NCI-H2107 (cell line): ENCODE results near the gene SERINC2.
"Not testable (repeated sequence)": the region's sequence is repeated elsewhere in the genome, so short reads cannot be mapped to it uniquely, and the experiment has no call there.

Experiments
- DNase-seq: peaks from one replicate; lab custom pipeline; 2025; lab: John Stamatoyannopoulos, UW

The SERINC2 gene

DNA sequence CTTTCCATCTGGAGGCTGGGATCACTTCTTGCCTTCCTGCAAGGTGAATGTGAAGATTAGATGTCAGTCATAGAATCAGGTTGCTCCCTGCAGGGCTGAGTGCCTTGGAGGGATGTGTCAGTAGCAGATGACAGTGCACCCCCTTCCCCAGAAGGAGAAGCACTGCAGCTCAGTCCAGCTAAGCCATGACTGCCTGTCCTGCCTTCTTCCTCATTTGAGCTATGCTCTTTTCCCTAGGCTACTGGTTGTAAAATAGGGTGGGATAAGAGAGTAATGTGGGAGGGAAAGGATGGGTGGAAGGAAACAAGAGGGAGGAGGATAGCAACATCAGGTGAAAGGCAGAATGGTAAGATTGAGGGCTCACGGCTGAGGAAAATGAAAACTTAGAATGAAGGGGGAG, 29.0 kb upstream of the SERINC2 start:
- no peak for DNase-seq

DNA sequence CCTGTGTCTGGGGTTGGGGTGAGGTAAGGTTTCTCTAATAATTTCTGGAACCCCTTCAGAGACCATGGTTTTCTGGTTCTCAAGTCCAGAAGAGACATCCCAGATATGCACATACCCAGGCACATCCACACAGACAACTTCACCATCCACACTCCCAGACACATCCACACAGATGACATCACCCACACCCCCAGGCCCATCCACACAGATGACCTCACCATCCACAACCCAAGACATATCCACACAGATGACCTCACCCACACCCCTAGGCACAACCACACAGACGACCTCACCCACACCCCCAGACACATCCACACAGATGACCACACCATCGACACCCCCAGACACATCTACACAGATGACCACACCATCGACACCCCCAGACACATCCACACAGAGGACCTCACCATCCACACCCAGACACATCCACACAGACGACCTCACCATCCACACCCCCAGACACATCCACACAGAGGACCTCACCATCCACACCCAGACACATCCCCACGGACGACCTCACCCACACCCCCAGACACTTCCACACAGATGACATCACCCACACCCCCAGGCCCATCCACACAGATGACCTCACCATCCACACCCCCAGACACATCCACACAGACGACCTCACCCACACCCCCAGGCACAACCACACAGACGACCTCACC, 26.3 kb upstream of the SERINC2 start:
- DNase-seq, result not testable (repeated sequence)

DNA sequence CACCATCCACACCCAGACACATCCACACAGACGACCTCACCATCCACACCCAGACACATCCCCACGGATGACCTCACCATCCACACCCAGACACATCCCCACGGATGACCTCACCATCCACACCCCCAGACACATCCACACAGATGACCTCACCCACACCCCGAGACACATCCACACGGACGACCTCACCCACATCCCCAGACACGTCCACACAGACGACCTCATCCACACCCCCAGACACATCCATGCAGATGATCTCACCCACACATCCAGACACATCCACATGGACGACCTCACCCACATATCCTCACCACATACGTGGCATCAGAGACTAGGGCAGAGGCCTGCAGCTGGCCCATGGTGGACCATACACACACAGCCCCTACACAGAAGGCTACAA, 25.4 kb upstream of the SERINC2 start:
- no peak for DNase-seq

DNA sequence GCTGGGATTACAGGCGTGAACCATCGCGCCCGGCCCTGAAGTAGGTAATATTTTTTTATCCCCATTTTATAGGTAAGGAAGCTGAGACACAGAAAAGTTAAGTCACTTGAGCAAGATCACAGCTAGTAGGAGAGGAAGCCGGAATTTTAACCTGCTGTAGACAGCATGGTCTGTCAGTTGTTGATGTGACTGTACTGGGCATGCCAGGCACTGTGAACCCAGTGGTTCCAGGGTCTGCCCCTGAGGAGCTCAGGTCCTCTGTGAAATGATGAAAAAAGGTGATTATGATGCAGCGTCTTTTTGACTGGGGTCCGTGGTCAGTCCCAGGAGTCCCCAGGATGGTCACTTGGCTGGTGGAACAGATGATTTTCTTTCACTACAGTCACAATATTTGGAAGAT, 23.4 kb upstream of the SERINC2 start:
- no peak for DNase-seq

DNA sequence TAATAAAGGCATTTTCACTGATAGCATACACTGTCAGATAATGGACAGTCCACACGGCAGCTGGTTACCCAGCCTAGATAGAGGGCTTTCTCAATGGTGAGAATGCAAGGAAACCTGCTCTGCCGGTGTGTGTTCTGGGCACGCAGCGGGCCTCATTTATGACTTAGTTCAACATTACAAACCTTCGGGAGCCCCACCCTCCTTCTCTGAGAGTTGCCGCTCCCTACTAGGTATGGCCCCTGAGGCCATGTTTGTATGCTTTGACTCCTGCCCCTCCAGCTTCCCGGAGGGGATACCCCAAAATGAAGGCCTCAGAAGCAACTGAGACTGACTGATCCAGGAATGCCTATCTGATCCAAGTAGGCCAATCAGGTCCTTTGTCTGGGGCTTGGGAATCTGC, 22.9 kb upstream of the SERINC2 start:
- DNase-seq, result no peak

DNA sequence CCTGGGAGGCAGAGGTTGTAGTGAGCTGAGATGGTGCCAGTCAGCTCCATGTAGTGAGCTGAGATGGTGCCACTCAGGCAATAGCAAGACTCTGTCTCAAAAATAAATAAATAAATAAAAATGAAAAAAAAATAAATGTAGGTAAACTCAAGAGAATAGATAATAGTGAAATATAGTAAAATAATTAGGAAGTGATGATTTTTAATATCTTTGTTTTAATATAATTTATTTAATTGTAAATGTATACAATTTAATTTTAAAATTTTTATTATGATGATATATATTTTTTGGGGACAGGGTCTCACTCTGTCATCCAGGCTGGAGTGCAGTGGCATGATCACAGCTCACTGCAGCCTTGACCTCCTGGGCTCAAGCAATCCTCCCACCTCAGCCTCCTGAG, 19.6 kb upstream of the SERINC2 start:
- DNase-seq, result no peak

DNA sequence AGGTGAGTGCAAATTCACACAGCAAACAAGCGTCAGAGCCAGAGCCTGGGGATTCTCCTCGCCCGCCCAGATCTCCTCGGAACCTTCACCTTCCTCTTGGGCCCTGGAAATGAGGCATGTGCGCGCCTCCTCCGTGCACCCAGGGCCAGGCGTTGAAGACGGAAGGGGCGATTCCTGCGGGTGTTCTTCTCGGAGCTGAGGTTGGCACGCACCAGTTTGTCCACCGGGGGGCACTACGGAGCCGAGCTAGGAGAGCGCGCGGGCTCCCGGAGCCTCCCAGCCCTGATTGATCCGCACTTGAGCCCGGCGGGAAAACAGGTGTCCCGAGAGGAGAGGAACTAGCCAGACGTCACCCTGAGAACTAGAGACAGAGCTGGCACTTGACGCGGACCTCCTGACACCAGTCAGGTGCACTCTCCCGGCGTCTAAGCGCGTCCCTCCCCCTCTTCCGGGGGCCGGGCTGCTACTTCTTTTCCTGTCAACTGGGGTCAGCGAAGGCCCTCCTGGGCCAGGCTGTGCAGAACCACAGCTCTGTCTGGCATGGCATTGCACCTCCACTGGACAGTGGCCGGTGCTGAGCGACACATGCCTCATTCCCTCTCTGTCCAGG, 18.3 kb upstream of the SERINC2 start:
- peak; percentile 92 for DNase-seq

DNA sequence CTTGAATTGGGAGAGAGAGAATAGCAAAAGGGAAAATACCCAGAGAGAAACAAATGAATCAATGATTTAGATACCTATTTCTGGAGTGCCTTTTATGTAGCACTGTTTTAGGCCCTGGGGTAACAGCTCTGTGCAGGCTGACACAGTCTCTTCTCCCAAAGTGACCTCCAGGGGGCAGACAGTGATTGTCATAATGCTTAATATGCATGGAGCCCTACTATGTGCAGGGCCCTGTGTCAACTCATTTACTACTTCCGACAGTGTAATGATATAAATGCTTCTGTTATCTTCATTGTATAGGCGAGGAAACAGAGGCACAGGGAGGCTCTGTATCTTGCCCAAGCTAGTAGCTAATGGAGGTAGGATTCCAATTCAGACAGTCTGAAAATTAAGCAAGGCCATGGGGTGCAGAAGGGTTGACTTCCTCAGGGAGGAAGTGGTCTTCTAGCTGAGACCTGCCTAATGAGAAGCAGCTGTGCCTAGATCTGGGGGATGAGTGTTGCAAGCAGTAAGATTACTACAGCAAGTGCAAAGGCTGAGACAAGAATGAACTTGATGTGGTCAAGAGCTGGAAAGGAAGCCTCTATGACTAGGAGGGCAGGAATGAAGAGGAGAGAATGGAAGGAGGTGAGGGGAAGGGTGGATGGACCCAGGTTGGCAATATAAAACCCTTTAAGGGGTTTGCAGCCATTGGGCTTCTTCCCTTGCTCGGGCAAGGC, 16.2 kb upstream of the SERINC2 start:
- no peak for DNase-seq

DNA sequence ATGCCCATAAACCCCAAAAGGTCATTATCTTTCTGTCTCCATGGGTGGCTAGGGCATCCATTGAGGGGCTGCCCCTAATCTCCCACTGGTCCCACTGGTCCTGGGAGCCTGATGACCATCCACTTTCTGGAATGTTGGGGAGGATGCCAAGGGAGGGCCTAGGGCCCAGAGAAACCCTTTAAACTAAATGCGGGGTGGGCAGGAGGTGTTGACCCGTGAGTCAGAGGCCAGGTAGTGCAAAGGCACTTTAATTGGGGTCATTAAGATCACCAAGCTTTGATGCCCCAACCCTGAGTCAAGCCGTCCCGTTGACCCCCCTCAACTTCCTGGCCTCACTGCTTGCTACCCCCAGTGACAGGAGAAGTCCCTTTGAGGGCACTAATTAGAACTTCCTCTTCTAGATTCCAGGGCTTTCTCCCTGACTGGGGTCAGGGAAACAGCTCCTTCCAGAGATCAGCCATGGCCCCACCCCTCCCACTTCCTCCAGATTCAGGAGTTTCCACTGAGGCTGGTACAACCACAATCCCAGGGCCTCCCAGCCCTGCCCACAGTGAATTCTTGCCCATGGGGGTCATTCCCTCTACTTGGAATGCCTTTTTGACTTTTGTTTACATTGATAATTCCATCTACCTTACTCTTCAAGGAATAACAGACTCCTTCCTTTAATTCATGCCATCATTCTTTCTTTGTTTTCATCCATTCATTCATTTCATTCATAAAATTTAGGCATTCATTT, 15.5 kb upstream of the SERINC2 start:
- no peak for DNase-seq

DNA sequence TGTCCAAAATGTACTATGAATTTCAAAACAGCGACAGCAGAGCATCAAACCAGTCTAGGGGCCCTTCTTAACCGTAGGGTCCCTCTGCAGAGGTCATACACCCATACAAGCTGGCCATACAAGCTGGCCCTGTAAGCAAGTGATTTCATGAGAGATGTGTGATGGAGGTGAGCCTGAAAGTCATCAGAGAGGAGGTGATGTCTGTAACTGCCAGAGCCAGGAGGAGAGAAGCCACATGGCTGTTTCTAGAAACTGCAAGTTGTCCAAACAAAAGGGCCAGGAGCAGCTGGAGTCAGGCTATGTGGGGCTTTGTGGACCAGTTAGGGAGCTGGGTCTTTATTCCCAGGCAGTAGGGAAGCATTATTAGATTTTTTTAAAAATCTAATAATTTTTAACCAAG, 14.8 kb upstream of the SERINC2 start:
- DNase-seq, result no peak

DNA sequence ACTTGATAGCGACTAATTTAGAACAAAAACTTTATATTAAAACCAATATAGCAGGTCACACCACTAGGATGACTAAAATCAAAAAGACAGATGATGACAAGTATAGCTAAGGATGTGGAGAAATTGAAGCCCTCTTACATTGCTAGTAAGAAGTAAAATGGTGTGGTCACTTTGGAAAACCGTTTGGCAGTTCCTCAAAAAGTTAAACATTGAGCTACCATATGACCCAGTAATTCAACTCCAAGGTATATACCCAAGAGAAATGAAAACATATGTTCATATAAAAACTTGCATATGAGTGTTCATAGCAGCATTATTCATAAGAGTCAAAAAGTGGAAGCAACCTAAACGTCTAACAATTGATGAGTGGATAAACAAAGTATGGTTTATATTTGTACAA, 13.0 kb upstream of the SERINC2 start:
- no peak for DNase-seq

DNA sequence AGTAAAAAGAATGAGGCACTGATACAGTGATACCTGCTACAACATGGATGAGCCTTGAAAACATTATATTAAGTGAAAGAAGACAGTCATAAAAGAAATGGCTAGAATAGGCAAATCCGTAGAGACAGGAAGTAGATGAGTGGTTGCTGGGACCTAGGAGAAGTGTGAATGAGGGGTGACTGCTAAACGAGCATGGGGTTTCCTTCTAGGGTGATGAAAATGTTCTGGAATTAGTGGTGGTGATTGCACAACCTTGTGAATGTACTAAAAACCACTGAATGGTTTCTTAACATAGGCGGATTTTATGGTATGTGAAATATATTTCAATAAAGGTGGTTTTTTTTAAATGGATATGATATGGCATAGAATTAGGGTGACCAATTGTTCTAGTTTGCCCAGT, 12.6 kb upstream of the SERINC2 start:
- no peak for DNase-seq

DNA sequence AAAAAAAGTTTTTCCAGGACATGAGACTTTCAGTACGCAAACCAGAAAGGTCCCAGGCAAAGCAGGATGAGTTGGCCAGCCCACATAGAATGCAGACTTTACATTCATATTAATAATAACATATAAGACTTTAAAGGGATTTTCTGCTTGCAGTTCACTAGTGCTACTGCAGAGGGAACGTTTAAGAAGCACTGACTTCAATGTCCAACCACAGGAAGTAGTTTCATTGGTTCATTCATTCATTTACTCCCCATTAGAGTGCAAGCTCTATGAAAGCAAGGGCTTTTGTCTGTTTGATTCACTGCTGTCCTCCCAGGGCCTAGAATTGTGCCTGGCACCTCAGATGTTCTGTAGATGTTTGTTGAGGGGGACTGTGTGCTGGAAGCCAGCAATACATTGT, 11.8 kb upstream of the SERINC2 start:
- no peak for DNase-seq

DNA sequence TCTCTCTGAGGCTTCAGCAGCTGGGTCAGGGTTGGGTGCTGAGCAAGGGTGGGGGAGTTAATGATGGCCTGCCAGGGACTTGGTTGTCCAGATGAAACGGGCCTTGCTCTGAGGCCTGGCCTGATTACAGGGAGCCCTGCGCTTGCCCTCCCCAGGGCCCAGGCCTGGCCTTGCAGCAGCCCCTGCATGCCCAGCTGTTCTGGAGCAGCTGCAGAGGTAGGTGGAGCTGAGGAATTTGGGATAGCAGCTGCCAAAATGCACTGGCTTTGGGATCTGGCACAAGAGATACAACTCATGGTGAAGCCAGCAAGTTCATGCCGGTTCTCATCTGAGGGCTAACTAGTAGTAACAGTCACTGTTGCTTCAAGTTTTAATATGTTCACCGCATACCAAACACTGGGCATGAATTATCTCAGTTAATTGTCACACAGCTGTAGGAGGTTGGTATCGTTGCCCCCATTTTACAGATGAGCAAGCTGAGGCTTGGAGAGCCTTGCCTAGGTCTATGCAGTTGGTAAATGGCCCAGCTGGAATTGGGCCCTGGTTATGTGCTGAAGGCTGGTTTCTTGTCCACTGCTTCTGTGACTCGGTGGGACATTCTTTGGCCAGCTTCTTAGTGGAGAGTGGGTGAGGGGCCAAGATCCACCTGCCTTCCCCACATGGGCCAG, 7.3 kb upstream of the SERINC2 start:
- DNase-seq, result no peak

DNA sequence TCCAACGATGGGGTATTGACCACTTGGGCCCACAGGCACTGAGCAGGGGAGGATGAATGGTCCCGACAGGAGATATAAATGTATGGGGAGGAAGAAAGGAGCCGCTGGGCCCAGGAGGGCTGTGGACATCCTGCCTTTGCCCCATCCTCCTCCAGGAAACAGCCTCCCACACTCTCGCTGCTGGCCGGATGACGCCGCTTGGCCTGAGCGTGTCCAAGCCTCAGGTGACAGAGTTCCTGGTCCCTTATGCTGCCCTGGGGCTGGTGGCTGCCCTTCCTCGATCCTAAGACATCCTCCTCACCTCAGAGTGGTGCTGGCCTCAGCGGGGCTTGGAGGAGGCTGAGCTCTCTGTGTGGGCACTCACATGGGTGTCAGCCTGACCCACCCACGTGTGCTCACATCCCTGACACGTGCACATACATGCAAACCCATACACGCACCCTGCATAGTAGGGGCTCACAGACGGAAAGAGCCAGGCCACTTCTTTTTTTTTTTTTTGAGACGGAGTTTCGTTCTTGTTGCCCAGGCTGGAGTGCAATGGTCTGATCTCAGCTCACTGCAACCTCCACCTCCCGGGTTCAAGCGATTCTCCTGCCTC, 5.9 kb upstream of the SERINC2 start:
- no peak for DNase-seq

DNA sequence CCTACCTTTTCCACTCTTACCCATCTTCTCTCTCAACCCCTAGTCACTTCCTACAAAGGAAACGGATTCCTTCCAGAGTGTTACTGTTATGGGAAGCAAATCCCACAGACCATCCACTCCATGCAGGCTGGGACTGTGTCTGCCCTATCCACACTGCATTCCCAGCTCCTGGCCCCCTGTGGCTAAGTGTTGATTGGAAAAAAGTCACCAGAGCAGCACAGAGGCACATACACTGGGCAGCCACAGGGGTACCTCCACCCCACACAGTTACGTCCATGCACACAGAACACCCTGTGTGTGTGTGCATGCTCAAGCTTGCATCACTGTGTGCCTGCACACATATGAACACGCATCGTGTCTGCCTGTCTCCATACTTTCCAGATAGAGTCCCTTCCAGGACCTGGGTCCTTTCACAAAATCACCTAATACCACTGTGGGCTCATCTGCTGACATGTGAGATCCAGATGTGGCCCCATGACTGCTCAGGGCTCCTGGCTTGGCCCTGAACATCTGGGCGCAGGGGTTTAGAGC, 4.2 kb upstream of the SERINC2 start:
- DNase-seq, result no peak

DNA sequence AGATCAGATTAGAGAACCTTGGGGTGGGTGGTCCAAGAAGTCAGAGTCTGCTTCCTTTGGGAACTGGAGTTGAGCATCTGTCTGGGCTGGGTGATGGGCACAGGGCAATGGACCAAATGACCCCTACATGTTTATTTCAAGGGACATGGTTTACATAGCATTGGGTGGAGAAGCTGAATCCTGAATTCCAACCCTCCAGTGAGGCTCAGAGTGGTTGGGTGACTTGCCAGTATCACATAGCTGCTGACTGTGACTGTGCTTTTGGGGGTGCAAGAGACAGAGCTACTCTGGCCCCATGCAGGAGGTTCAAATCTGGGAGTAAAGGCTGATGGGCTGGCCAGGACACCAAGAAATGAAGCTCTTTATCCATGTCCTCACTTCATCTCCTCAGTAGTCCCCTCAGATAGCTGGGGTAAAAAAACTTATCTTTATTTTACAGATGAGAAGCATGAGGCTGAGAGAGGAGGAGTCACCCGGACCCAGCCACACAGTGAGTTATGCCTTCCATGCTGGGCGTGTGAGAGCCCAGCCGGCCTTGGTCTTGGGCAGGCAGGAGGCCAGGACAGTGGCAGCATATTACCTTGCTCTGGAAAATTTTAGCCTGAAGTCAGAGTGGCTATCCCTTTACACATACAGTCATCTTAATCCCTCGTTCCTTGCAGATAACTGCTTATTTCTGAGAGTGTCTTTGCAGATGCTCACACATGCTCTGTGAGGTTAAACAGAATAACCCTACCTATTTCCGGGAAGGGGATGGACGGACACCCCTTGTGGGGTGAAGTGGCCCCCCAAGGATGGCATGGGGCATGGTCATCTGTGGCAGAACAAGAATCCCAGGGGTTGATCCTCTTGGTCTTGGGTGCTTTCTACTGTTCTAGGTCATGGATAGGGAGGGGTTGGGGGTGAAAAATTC, 2.8 kb upstream of the SERINC2 start:
- DNase-seq, result no peak

DNA sequence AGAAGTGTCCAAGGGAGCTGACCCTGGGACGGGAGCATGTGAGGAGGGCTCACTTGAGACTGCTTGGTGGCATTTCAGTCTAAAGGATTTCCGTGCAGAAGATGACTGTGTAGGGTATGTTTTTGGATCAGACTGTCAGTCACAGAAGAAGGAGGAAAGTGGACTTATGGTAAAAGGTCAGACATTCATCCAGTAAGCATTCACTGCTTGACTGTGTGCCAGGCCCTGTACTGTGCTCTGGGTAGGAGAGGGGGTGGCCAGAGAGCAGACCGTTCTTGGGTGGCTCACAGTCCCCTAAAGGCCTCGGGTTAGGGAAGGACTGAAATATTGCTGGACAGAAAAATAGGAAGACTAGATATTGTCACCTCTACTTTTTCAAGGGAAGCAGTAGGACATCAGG, 2.1 kb upstream of the SERINC2 start:
- DNase-seq, result no peak

DNA sequence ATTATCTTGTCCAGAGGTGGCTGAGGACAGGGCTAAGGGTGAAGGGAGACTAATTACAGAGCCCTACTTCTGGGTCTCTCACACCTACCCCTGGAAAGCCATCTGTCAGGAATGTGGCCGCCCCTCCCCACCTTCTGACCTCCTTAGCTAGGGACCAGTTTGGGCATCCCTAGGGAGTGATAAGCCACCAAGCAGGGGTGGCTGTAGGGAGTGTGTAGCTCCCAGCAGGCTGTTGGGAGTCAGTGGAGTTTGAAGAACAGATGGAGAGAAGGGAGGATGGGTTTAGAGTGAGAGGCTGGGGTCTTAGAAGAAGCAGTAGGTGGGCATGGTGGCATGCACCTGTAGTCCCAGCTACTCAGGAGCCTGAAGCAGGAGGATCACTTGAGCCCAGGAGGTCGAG, 808 bp upstream of the SERINC2 start:
- no peak for DNase-seq

DNA sequence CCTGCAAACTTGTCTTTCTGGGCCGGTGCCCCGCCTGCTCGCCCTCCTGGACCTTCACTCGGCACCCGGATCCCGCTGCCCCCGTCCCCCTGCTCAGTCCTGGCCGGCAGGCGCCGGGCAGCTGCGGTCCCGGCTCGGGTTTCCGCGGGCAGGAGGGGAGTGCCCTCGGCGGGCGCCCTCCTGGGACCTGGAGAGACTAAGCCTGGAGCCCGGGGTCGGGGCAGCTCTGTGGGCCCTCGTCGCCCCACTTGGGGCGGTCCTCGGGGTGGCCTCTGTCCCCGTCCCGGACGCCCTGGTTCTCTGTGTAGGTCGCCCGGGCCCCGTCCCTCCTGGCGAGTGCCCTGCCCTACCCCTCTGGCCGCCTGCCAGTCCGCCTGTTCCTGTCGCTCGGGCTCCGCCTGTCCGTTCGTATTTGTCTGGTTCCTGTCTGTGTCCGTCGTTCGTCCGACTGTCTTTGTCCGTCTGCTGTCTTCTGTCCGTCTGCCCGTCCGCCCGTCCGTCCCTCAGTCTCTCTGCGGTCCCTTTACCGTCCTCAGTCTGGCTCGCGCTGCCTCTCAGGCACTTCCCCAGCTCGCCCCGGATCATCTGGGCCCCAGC, 490 bp downstream of the SERINC2 start:
- peak; percentile 21 for DNase-seq
